Occipital lobe (tissue), 2 donors: ENCODE results near the gene CLP1. TPM values are rescaled to one million over a fixed set of nuclear protein-coding genes. Genes with fewer than 3 reads are reported as not detected.

Experiments used
- DNase-seq: peaks from one replicate; lab custom pipeline; 2025; lab: John Stamatoyannopoulos, UW
- total RNA-seq: library from RNA; depleted of rRNA; stranded (reverse); fragments of >200 nt; gene quantifications from one replicate; pipeline ENCODE4 v1.2.3, GENCODE V29; 2014

Gene CLP1
- 15.1 TPM for total RNA-seq

GRCh38 chr11:57657194-57658022, at the start of gene CLP1:
CLP1 (plus strand) TSS chr11:57657762; CDS start chr11:57659477, 1,715 bp downstream.
- DNase-seq: peak; percentile 99

GRCh38 chr11:57610170-57610569, 47.4 kb upstream of the CLP1 start:
- no peak for DNase-seq

- DNase-seq: no peak
Observed at GRCh38 chr11:57614234-57614772, 43.3 kb upstream of the CLP1 start.

- no peak for DNase-seq
Observed at GRCh38 chr11:57615308-57615707, 42.3 kb upstream of the CLP1 start.

GRCh38 chr11:57616595-57616994, 41.0 kb upstream of the CLP1 start:
- no peak for DNase-seq

- no peak for DNase-seq
Observed at GRCh38 chr11:57618438-57618837, 39.1 kb upstream of the CLP1 start.

GRCh38 chr11:57619331-57619730, 38.2 kb upstream of the CLP1 start:
- DNase-seq: no peak

- no peak for DNase-seq
Observed at GRCh38 chr11:57620467-57620866, 37.1 kb upstream of the CLP1 start.

- DNase-seq: no peak
Observed at GRCh38 chr11:57622263-57622662, 35.3 kb upstream of the CLP1 start.

GRCh38 chr11:57624864-57625263, 32.7 kb upstream of the CLP1 start:
- no peak for DNase-seq

- DNase-seq: no peak
Observed at GRCh38 chr11:57626895-57627294, 30.7 kb upstream of the CLP1 start.

GRCh38 chr11:57630171-57630570, 27.4 kb upstream of the CLP1 start:
- no peak for DNase-seq

- DNase-seq: no peak
Observed at GRCh38 chr11:57632116-57632515, 25.4 kb upstream of the CLP1 start.

GRCh38 chr11:57633394-57634070, 24.0 kb upstream of the CLP1 start:
- DNase-seq: no peak

- no peak for DNase-seq
Observed at GRCh38 chr11:57634311-57634710, 23.3 kb upstream of the CLP1 start.

- no peak for DNase-seq
Observed at GRCh38 chr11:57635246-57635645, 22.3 kb upstream of the CLP1 start.

- no peak for DNase-seq
Observed at GRCh38 chr11:57637626-57638004, 19.9 kb upstream of the CLP1 start.

GRCh38 chr11:57638005-57638781, 19.4 kb upstream of the CLP1 start:
- DNase-seq: peak; percentile 71

- no peak for DNase-seq
Observed at GRCh38 chr11:57638811-57639320, 18.7 kb upstream of the CLP1 start.

- no peak for DNase-seq
Observed at GRCh38 chr11:57639321-57640067, 18.1 kb upstream of the CLP1 start.
